HG03520 (cell line): ENCODE results near the gene HDGFL3.
A peak's percentile ranks its signal among the peaks of the same experiment; 100 is the strongest.
"Not testable (repeated sequence)": the region's sequence is repeated elsewhere in the genome, so short reads cannot be mapped to it uniquely, and the experiment has no call there.

Source experiments
- ATAC-seq: cut with Tn5 transposase; IDR thresholded peaks from one replicate; pipeline ENCODE4 v1.9.1; 2021; ENCODE audit warnings: mild to moderate bottlenecking, moderate library complexity; ENCODE audit not compliant: unreplicated experiment

HDGFL3 gene

DNA sequence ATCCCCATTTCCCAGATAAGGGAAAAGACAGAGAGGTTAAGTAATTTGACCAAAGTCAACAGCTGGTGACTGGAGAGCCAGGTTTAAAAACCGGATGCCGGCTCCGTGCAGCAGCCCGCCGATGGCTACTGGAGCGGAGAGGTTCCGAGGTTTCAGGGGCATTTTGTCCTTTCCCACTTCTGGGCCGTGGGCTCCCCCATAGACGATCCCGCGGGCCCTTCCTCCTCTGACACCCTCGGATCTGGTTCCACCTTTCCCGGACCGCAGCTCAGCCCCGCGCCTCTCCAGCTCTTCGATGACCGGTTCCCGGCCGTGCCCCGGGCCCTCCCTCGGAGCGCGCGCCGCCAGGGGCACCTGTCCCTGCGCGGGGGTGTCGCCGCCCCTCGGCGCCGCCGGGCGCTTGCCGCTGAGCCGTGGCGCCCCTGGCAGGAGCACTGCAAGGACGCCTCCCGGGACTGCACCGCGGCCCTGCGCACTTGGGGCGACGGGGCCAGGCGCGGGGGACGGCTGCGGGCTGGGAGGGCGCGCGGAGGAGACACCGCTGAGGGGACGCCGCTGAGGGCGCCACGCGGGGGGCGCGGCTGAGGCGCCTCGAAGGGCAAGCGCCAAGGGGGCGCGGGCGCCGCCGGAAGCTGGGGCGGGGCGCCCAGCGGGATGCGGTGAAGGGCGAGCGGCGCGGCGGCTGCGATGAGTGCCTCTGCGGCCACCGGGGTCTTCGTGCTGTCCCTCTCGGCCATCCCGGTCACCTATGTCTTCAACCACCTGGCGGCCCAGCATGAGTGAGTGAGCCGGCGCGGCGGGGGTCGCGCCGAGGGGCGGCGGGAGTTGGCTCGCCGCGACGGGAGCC, 100.4 kb downstream of the HDGFL3 start, which contains the start of gene TM6SF1:
TM6SF1 (plus strand) TSS at position 652 of the 847 bp plus-strand sequence; CDS start at position 688, 36 bp downstream.
- no peak for ATAC-seq

DNA sequence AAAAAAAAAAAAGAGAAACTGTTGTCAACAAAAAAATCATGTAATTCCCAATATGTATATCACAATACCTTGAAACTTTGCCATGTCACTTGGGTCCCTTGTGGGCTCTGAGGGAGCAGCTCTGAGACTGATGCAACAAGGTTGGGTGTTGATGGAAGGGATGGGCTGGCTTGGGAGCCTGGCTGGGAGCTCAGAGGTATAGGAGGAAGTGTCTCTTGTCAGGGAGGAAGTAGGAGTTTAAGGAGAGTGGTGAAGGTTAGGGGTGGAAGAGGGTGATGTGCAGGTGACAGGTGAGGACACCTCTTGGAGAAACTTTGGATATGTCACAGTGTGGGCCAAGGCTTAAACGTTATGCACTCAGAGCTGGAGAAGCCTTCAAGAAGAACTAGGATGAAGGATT, 102.2 kb downstream of the HDGFL3 start:
- no peak for ATAC-seq

DNA sequence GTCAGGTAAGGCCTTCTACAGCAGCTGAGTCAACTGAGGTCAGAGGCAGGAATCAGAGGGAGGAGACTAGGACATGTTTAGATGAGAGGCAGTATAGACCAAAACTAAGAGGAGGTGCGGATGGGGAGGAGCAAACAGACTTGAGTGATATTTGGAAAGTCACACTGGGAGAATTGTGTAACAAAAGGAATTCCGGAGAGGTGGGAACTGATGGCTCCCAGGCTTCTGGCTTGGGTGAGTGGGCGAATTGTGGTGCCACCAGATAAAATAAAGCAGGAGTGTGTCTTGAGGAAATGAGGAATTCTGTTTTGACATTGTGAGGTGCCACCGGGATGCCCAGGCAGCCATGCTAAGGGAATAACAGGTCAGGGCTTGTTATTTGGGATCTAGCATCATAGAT, 103.5 kb downstream of the HDGFL3 start:
- no peak for ATAC-seq

DNA sequence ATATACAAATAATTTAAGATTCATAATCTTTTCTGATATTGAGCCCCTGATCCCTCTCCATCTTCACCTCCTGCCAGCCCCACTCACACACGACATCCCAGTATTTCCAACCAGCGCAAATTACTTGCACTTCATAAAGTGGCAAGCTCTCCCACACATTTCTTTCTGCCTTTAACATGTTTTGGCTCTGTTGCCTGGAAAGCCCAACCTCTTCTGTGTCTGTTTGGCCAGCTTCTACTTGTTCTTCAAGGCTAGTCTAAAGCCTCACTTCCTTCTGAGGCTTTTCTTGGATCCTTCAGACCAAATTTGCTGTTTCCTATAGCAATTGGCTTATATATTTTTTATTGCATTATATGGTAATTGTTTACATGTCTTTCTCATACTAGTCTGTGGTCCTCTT, 105.3 kb downstream of the HDGFL3 start:
- no peak for ATAC-seq

- ATAC-seq: no peak
These were observed 107.5 kb downstream of the HDGFL3 start for GRCh38 chr15:83100097-83100646.

DNA sequence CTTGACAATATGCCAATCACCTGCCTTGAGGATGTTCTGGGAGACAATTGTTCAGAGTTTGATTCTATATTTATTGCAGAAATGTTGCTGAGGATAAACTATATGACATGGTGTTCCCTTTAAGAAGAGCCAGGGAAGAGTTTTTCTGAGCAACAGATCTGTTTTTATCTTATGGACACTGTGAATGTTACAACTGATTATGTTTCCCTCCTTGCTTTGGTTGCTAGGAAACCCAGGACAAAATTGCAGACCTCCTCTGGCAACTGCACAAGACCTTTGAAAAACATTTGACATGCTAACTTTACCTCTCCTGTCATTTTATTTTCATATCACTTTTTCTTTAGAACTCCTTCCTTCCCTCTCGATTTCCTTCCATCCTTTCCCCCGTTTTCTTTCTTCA, 108.3 kb downstream of the HDGFL3 start:
- ATAC-seq: no peak

DNA sequence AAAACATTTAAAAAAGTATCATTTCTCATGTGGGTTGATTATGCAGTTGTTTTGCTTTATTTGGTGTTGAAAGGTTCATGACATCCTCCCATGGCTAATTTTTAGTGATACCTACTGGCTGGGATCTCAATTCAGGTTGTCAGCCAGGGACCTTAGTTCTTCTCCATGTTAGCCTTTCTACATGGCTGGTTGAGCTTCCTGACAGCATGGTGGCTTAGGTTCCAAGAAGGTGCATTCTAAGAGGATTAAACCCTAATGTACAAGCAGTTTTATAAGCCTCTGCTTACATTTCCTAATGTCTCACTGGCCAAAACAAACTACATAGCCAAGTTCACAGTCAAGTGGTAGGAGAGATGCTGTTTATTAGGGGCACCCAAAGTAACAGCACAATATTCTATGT, 109.5 kb downstream of the HDGFL3 start:
- no peak for ATAC-seq

GRCh38 chr15:83094583-83094982, 113.0 kb downstream of the HDGFL3 start:
- no peak for ATAC-seq

DNA sequence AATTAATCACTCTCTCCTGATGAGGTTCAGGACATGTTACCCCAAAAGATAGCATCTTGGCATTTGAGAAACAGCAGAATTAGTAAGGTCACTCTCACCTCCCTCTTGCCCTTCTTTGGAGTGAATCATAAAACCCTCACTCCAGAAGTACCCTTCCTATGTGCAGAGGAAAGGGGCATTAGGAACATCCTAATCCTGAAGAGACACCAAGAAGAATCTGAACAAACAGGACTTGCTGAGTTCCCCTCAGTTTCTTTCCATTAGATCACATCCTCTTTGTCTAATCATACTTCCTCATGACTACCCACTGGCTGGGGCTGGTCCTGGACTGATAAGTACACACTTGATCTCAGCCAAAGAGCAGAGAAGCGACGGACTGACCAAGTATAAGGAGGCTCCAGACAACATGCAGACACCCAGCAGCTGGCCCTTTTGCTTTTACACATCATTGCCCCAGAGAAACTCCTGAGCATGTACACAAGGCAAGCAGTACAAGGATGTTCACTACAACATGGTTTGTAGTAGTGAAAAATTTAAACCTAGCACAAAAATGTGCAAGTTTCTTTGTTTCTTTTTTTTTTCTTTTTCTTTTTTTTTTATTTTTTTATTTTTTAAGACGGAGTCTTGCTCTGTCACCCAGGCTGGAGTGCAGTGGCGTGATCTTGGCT, 115.2 kb downstream of the HDGFL3 start:
- peak; percentile 64 for ATAC-seq

DNA sequence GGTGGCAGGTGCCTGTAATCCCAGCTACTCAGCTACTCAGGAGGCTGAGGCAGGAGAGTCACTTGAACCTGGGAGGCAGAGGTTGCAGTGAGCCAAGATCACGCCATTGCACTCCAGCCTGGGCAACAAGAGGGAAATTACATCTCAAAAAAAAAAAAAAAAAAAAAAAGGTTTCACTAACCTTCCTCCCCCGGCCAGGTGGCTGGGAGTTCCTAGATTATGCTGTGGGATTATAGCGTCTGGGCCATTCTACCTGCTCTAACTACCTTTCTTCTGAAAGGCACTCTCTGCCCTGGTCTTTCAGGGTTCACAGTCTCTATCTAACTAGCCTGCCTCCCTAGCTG, 115.7 kb downstream of the HDGFL3 start:
- ATAC-seq: not testable (repeated sequence)

DNA sequence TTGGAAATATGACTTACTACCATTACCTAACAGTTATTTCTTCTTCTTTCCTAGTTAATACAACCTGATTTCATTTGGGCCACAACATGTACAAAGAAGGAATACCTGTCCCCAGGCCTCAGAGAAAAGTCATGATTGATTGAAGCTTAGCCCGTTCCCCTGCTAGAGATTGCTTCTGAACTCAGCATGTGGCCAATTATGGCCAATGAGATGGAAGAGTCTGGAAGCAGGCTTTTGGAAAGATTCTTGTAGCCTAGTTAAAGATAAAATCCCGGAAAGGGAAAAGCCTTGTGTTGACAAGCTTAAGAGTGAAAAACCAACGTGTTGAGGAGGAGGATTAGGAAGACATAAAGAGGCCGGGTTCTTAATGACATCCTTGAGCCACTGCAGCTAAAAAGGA, 117.2 kb downstream of the HDGFL3 start:
- no peak for ATAC-seq

GRCh38 chr15:83088876-83089275, 118.7 kb downstream of the HDGFL3 start:
- no peak for ATAC-seq

DNA sequence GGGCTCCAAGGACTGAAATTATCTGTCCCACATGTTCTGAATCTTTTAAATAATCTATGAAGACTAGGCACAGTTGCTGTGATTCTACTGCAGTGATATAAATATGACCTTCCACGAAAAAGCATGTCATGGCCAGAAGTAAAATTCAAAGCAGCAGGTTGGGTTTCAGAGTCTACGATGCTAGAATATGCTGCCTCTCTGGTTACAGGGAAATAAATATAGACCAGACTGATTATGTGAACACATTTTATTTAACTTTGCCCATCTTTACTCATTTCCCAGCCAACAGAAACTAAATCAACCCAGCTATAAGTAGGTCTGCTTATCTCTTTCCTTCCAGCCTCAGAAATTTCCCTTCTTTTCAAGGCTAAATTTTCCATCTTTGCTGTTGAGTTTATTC, 120.0 kb downstream of the HDGFL3 start:
- ATAC-seq: no peak

- ATAC-seq: not testable (repeated sequence)
These were observed 121.6 kb downstream of the HDGFL3 start for GRCh38 chr15:83085864-83086552.

DNA sequence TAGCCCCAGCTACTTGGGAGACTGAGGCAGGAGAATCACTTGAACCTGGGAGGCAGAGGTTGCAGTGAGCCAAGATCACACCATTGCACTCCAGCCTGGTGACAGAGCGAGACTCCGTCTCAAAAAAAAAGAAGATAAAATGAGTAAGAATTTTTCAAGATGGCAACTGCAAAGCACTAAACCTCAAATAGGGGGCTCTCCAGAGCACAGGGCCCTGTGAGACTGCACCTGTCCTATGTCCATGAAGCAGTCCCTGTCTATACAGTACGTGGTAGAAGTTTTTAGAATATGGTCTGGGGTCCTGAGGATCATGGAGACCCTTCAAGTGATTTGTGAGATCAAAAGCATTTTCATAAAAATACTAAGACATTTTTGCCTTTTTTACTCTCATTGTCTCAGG, 122.2 kb downstream of the HDGFL3 start:
- not testable (repeated sequence) for ATAC-seq

- ATAC-seq: no peak
These were observed 124.8 kb downstream of the HDGFL3 start for GRCh38 chr15:83082730-83083386.

- ATAC-seq: no peak
These were observed 126.2 kb downstream of the HDGFL3 start for GRCh38 chr15:83081256-83082014.

DNA sequence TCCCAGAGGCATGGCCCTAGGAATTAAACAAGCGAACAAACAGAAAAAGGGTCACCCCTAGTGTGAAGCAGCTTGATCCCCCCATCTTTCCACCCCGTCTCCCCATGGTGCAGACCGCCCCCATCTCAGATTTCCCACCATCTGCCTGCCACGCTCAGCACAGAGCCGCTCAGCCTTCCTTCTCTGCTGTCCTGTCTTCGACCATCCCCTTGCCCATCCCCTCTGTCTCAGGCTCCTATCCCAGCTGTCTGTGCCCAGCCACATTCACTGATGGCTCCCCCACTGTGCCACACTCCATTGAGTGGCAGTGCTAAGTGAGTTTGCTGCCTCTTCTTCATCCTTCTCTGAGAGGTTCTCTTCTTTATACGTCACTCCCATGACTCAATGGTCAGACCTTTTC, 128.9 kb downstream of the HDGFL3 start:
- ATAC-seq: no peak
